Activated naive CD4-positive, alpha-beta T cell treated with anti-CD3 and anti-CD28 coated beads, Interleukin-2, amount 50 U/mL, for 16 hours (primary cell): ENCODE data around the gene RBM20.

Experiments
- DNase-seq: peaks from one replicate; pipeline ENCODE4 v3.0.0-alpha.2; 2020

RBM20 gene

GRCh38 chr10:110789604-110790433, 145.7 kb downstream of the RBM20 start:
- no peak for DNase-seq

GRCh38 chr10:110790913-110791506, 146.9 kb downstream of the RBM20 start:
- no peak for DNase-seq

- no peak for DNase-seq
Measured at GRCh38 chr10:110791541-110792073, 147.5 kb downstream of the RBM20 start.

GRCh38 chr10:110792476-110793125, 148.5 kb downstream of the RBM20 start:
- no peak for DNase-seq

GRCh38 chr10:110793128-110793812, 149.1 kb downstream of the RBM20 start:
- DNase-seq: no peak

GRCh38 chr10:110793886-110794285, 149.8 kb downstream of the RBM20 start:
- DNase-seq: no peak

- DNase-seq: no peak
Measured at GRCh38 chr10:110794808-110795207, 150.7 kb downstream of the RBM20 start.

- DNase-seq: no peak
Measured at GRCh38 chr10:110797416-110797815, 153.3 kb downstream of the RBM20 start.

- DNase-seq: no peak
Measured at GRCh38 chr10:110798340-110798739, 154.2 kb downstream of the RBM20 start.

- no peak for DNase-seq
Measured at GRCh38 chr10:110802090-110802489, 158.0 kb downstream of the RBM20 start.

GRCh38 chr10:110802551-110803238, 158.6 kb downstream of the RBM20 start:
- DNase-seq: no peak

- DNase-seq: no peak
Measured at GRCh38 chr10:110803239-110803749, 159.2 kb downstream of the RBM20 start.

- DNase-seq: no peak
Measured at GRCh38 chr10:110803830-110804338, 159.7 kb downstream of the RBM20 start.

- DNase-seq: no peak
Measured at GRCh38 chr10:110804376-110804775, 160.2 kb downstream of the RBM20 start.

- no peak for DNase-seq
Measured at GRCh38 chr10:110805292-110805691, 161.2 kb downstream of the RBM20 start.

GRCh38 chr10:110806335-110806734, 162.2 kb downstream of the RBM20 start:
- DNase-seq: no peak

GRCh38 chr10:110808123-110808522, 164.0 kb downstream of the RBM20 start:
- DNase-seq: no peak

GRCh38 chr10:110808615-110809014, 164.5 kb downstream of the RBM20 start:
- no peak for DNase-seq

GRCh38 chr10:110810625-110811024, 166.5 kb downstream of the RBM20 start:
- DNase-seq: no peak

- DNase-seq: no peak
Measured at GRCh38 chr10:110811791-110812581, 167.8 kb downstream of the RBM20 start.

GRCh38 chr10:110812583-110812982, 168.4 kb downstream of the RBM20 start:
- no peak for DNase-seq
